Activated CD4-positive, alpha-beta T cell treated with anti-CD3 and anti-CD28 coated beads, Interleukin-10, Interleukin-2, amounts not matched to agents 100 ng/mL and 50 ng/mL, durations not matched to agents 16 hours and 8 hours (primary cell): ENCODE data around the gene ENSA.

Experiments
- DNase-seq: peaks from one replicate; pipeline ENCODE4 v3.0.0-alpha.2; 2020

The ENSA gene

DNA sequence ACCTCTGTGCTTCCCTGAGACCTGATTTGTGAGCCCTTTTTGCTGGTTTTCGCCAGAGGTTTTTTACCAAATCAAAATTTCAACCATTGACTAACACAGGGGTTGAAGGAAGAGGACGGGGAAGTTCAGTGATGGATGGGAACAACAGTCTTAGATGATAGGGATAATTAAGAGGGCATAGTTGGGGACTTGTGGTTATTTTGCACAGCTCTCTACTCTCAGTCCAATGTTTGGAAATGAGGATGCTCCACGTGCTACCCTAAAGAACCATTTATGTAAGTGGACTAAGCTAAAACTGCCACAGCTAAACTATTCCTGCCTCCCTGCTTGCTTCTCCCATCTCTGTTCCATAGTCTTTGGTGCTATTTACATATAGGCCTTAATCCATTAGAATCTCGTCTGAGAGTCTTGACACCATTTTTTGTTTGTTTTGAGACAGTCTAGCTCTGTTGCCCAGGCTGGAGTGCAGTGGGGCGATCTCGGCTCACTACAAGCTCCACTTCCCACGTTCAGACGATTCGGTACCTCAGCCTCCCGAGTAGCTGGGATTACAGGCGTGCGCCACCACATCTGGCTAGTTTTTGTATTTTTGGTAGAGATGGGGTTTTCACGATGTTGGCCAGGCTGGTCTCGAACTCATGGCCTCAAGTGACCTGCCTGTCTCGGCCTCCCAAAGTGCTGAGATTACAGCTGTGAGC, 49.3 kb downstream of the ENSA start:
- no peak for DNase-seq

DNA sequence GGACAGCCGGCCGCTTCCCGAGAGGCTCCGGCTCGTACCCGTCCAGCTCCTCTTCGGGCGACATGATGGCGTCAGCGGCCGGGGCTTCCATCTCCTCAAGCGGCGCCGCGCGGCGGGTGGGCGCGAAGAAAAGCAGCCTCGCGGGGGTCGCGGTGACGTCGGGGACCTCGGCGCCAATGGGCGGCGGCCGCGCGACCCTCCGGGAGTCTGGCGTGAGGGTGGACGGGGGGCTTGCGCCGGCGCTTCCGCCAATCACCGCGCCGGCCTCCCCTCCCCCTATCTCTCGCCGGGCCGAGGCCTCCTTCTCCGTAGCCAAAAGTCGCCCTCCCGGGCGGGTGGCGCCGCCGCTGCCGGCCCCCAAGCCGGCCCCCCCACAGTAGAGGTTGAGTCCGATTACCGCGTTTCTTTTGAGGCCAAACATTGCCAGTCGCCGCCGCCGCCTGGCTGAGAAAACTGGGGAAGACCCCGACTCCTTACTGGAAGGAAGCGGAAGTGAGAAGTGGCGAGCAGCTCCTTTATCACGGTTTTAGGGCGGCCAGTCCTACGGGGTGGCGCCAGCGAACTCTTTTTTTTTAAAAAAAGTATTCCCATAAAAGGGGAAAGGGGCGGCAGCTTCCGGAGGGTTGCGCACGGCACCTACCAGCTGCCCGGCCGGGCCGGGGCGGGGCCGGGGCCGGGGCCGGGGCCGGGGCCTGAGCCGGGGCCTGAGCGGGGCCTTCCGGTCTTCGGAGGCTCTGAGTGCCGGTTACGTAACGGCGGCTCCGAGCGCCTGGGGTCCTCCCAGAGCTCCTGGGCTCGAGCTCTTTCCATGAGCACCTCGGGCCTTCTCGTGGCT, 50.1 kb downstream of the ENSA start, which contains the start of gene MCL1:
Gene MCL1, minus strand, starts transcription at position 501 of the 835 bp plus-strand sequence. Its CDS starts 80 bp downstream, at position 421.
- DNase-seq = peak; percentile 96

DNA sequence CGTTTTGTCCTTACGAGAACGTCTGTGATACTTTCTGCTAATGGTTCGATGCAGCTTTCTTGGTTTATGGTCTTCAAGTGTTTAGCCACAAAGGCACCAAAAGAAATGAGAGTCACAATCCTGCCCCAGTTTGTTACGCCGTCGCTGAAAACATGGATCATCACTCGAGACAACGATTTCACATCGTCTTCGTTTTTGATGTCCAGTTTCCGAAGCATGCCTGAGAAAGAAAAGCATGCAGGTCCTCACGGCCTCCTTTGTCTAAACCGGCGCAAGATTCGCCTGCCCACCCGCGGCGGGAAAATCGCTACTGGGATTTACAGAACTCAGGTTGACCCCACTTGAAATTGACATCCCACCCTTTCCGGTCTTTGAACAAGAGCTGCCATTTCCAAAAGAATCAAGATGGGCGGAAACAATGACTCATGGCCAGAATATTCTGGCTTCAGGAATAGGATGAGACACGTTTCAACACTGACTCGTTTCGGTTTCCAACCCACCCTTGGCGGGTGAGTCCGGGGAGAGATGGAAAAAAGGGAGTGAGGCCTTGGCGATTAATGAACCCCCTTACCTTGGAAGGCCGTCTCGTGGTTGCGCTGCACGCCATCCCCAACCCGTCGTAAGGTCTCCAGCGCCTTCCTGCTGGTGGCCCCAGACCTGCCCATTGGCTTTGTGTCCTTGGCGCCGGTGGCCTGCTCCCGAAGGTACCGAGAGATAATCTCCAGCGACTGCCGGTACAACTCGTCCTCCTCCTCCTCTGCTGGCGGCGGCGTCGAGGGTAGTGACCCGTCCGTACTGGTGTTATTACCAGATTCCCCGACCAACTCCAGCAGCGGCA, 50.9 kb downstream of the ENSA start:
- peak; percentile 70 for DNase-seq

DNA sequence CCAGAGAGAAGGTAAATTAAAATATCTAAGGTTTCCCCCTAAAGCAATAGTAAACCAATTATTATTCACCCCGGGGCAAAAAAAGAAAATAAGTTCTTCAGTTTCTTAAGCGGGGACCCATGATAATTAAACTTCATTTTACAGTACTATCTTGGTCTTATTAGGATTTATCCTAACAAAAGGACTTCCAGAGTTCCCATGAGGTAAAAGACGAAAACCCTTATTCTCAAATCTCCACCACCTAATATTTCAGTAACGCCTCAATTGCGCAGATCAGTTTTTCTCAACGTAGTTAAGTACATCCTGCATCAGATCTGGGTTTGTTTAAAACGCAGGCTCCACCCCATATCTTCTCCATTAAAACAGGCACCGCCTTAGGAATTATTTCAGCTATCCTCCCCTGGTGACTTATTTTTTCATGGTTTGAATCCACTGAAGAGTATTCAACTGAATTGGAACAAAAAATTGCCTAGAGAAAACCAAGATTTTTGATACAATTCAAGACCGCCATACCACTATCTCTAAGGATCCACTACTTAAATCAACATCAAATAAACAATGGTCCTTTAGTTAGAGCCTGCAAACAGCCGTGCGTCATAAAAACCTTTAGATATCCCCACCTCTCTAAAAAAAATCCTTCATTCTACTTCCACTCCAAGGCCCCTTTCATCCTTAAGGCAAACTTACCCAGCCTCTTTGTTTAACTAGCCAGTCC, 51.7 kb downstream of the ENSA start:
- DNase-seq = peak; percentile 38

DNA sequence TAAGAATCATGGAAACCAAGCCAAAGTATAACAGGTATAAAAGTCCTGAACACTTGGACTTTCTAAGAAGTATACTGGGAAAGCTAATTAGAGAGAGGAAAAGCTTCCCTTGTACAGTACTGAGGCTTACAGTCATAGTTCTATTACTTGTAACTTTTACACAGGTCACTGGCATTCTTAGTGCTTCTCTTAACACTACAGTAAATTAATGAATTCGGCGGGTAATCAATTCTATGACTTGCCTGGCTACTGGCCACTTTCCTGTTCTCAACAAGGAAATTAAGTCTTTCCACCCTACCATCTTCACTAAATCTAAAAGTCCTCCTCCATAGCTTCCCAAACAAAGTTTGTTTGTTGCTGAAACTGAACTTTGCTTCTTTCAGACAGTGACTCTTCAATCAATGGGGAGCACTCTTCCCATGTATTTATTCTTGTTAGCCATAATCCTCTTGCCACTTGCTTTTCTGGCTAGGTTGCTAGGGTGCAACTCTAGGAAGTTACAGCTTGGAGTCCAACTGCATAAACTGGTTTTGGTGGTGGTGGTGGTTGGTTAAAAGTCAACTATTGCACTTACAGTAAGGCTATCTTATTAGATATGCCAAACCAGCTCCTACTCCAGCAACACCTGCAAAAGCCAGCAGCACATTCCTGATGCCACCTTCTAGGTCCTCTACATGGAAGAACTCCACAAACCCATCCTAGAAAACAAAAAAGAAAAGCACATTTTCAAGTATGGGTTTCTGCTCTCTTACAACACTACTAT, 52.4 kb downstream of the ENSA start:
- DNase-seq = no peak

DNA sequence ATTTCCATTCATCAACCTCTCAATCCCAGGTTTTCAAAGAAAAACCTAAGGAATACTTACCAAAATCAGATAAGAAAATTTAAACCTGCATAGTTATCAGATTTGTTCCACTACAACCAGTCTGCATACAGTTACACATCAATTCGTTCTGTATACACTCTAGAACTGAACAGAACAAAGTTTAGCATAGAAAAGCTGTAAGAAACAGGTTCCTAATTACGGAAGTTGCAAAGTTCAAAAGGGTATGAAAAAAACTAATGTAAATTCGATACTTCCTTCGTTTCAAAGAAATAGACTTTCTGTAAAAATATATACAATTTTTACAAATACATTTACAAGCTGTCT, 53.1 kb downstream of the ENSA start:
- DNase-seq = no peak

DNA sequence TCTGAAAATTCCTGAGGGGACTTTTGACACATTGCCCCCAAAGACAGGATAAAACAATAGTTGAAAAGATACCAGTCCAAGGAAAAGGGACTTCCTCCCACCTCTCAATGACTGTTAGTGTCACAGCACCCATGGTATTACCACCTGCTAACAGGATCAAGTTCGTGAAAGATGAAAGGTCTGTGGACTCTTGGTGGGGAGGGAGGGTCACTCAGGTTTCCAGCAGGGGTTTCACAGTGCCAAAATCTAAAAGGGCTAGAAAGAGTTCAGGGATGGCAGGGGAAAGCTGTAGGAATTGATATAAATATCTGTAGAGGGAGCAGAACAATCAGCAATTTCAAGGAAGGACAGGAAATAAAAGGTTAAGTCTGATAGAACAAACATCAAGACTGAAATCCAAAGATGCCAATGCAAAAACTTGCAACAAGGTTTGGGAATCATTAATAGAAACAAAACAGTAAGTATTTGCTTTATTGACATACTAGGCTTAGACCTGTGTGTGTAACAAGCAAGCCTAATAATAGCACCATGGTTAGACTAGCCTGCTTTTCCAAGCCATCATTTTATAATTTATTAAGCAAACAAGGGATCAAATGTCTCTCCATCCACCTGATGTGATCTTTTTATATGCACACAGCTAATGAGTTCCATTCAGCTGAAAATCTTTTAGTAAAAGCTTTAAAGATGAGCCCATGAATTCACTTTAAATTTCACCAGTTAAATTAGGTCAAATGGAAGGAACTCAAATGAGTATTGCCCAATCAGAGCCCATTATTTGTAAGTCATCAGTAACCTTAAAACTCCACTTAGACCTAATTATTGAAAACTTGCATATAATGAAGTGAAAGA, 53.7 kb downstream of the ENSA start:
- no peak for DNase-seq

DNA sequence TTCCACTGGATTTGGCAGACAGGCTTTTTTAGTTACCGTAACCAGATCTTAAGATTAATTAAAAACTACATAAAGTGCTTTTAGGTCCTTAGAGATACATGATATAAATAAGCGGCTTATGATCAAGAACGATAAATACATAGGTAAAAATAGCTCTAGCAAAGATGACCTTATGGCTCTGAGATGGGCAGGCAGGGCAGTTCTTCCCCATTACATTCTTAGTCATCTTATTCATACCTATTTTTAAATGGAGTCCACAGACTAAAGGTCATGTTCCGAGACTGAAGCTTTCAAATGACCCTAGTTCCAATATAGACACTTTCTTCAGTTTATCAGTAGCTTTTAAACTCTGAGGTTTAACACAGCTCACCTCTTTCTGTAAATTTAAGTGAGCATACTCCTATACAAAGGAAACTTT, 54.3 kb downstream of the ENSA start:
- no peak for DNase-seq

DNA sequence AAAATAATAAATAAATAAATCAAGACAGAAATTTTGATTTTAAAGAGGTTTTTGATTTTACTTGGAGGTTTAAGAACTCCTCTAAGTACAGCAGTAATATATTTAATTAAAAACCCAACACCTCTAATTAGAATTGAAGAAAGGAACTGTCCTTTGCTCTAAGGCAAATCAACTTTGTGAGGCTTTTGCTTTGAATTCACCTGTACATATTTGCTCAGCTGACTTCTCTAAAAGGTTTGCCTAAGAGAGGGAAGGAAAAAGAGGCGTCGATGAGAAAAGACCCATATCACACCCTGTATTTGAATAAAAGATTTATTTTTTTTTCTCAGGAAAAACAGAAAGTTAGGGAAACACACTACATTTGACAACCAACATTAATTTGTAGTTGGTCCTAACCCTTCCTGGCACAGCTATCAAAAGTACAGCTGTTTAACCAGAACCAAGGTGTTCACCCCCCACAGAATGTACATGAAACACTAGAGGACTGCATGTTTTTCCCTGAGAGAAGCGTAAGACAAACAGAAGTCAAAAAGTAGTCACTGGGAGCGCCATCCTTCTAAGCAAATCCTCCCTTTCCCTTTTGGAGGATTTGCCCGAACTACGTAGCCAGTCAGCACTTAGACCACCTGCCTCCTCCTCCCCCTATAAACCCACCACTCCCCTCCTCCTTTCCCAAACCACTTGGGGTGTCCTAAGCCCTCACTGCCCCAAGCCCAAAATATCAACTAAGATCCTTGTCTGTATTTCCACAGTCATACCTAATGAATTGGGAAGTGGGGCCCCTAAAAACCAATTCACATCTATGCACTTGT, 54.9 kb downstream of the ENSA start:
- DNase-seq = no peak

DNA sequence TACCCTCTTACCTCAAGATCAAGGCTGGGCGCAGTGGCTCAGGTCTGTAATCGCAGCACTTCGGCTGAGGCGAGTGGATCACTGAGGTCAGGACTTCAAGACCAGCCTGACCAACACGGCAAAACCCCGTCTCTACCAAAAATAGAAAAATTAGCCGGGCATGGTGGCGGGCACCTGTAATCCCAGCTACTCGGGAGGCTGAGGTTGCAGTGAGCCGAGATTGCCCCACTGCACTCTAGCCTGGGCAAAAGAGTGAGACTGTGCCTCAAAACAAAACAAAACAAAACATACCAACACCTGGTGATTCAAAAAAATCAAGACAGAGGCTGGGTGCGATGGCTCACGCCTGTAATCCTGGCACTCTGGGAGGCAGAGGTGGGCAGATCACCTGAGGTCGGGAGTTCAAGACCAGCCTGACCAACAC, 55.8 kb downstream of the ENSA start:
- peak; percentile 49 for DNase-seq

DNA sequence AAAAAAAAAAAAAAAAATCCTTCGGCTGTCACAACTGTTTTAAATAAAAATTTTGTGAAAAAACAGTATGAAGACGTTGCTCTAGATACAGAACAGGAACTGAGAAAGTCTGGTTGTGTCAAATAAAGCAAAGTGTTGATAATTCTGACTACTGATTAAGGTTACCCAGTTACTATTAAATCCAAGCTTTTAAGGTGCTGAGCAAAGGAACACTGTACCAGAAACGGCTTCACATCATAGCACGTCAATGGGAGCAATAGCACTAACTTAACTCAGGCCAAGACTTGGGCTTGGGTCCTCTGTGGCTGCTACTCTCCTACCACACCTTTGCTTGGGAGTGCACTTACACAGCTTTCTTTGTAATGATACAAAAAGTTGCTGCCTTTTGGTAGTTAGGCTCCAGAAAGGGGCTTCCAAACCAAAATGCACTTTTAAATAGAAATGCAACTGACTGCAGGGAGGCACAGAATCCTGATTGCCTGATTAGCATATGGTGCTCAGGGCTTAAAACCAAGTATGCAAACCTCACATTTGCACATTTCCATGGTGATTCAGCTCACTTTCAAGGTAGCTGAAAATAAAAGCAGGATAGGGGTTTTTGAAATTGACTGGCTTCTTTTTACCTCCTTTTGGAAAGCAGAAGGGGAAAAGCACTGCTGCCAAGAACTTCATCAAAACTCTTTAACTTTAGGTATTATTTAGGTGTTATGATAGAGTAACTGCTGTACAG, 56.3 kb downstream of the ENSA start:
- no peak for DNase-seq
